Fibroblast of lung (primary cell): ENCODE measurements around the gene ACSM5. TPM values are rescaled to one million over a fixed set of nuclear protein-coding genes. Genes with fewer than 3 reads are reported as not detected.
"Not testable (repeated sequence)": the region's sequence is repeated elsewhere in the genome, so short reads cannot be mapped to it uniquely, and the experiment has no call there.

Experiments used
- DNase-seq, 2 donors: peaks; one replicate each; pipeline versions ENCODE4 v3.0.0 to v3.0.0-alpha.2; 2010; ENCODE audit warnings: low read depth in 2 of 2
- H2AFZ ChIP-seq: 2 replicates; pipeline ENCODE4 v1.5.1; 2012; ENCODE audit warnings: low read length, control low read depth, inconsistent platforms
- H3K27ac ChIP-seq: 2 replicates; pipeline ENCODE4 v1.5.1; 2011; ENCODE audit warnings: low read length, control low read depth; ENCODE audit not compliant: insufficient read depth
- H3K27me3 ChIP-seq: 2 replicates; pipeline ENCODE4 v1.5.1; 2011; ENCODE audit warnings: mild to moderate bottlenecking, low read length; ENCODE audit not compliant: control insufficient read depth, insufficient read depth
- H3K36me3 ChIP-seq: 2 replicates; pipeline ENCODE4 v1.5.1; 2011; ENCODE audit warnings: low read length; ENCODE audit not compliant: control insufficient read depth, insufficient read depth
- H3K4me1 ChIP-seq: 2 replicates; pipeline ENCODE4 v1.5.1; 2011; ENCODE audit warnings: low read length; ENCODE audit not compliant: control insufficient read depth, insufficient read depth; ENCODE audit errors: extremely low read depth
- H3K4me2 ChIP-seq: 2 replicates; pipeline ENCODE4 v1.5.1; 2011; ENCODE audit warnings: low read length, control low read depth; ENCODE audit not compliant: insufficient read depth; ENCODE audit errors: extremely low read depth
- H3K4me3 ChIP-seq, 4 experiments: fragments of 200-600 bp in 1 of 4; sonication (generic) in 1 of 4; replicated peaks in 1 of 4; 2 replicates each; pipeline ENCODE4 v1.5.1; 2011 to 2016; ENCODE audit warnings: low read length in 4 of 4, low read depth in 3 of 4, mild to moderate bottlenecking in 3 of 4, control low read depth in 2 of 4, inconsistent platforms in 1 of 4, mixed read lengths in 1 of 4; ENCODE audit not compliant: insufficient read depth in 1 of 4; ENCODE audit errors: control extremely low read depth in 1 of 4
- H3K79me2 ChIP-seq: 2 replicates; pipeline ENCODE4 v1.5.1; 2012; ENCODE audit warnings: mild to moderate bottlenecking, low read length, inconsistent platforms; ENCODE audit not compliant: control insufficient read depth, insufficient read depth
- H3K9ac ChIP-seq: 2 replicates; pipeline ENCODE4 v1.5.1; 2011; ENCODE audit warnings: mild to moderate bottlenecking, low read length, control low read depth; ENCODE audit not compliant: insufficient read depth
- H3K9me3 ChIP-seq: 2 replicates; pipeline ENCODE4 v1.5.1; 2012; ENCODE audit warnings: low read depth, low read length; ENCODE audit not compliant: control insufficient read depth, insufficient read depth
- H4K20me1 ChIP-seq: 2 replicates; pipeline ENCODE4 v1.5.1; 2011; ENCODE audit warnings: low read length; ENCODE audit not compliant: control insufficient read depth, insufficient read depth; ENCODE audit errors: extremely low read depth
- CTCF ChIP-seq, 2 donors: IDR thresholded peaks in 1 of 2; conservative IDR thresholded peaks in 1 of 2; 1 replicate in 1 of 2; 2 replicates in 1 of 2; pipeline ENCODE4 v1.5.1; 2011 to 2012; ENCODE audit warnings: low read length in 2 of 2, control low read depth in 1 of 2, inconsistent platforms in 1 of 2, low read depth in 1 of 2, mild to moderate bottlenecking in 1 of 2
- EZH2 ChIP-seq: IDR thresholded peaks from 2 replicates; pipeline ENCODE4 v1.5.1; 2012; ENCODE audit warnings: low read length, control low read depth, mild to moderate bottlenecking; ENCODE audit errors: missing control alignments
- polyA plus RNA-seq, 2 donors: library from polyadenylated mRNA; depleted of rRNA in 1 of 2; stranded (reverse) in 1 of 2; unstranded in 1 of 2; fragments of >200 nt; gene quantifications; 2 replicates each; pipeline ENCODE4 v1.2.1, GENCODE V29; 2011 to 2012; ENCODE audit warnings: missing spikeins in 1 of 2
- total RNA-seq: library from RNA; depleted of rRNA; stranded (reverse); fragments of >200 nt; gene quantifications from 2 replicates; pipeline ENCODE4 v1.2.1, GENCODE V29; 2014

ACSM5 gene
- total and polyA plus RNA-seq, 2 donors (not counting 1 experiment from before 2014, with no cell fraction given), result 0.10 TPM; not detected in 1

DNA sequence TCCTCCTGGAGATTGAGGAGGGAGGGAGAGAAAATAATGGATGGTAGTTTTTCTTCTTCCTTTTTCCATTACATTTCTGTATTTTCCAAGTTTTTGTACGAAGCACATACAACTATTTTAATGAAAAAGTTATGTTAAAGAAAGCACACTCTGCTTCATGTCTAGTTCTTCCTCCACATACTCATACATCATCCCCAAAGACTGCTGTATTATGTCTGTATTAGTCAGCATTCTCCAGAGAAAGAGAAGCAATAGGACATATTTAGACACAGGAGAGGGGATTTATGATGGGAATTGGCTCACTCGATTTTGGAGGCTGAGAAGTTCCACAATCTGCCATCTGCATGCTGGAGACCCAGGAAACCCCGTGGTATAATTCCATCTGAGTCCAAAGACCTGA, 31.9 kb downstream of the ACSM5 start:
- no peak overlapping the region for H2AFZ ChIP-seq
- H4K20me1 ChIP-seq, result no peaks in the 10 kb centered on the region
- TF ChIP-seq EZH2, result no peak
- TF ChIP-seq CTCF (conservative IDR thresholded peaks at IDR 0.05 in 1 of 2, IDR thresholded peaks at IDR 0.05 in 1 of 2; ENCODE audit: low read depth in 1 of 2, low read length in 2 of 2), result no peak
- H3K4me3 ChIP-seq, result no peak overlapping the region
- no peak for DNase-seq
- H3K27ac ChIP-seq, result no peak overlapping the region
- no peaks in the 10 kb centered on the region for H3K79me2 ChIP-seq
- no peak overlapping the region for H3K9ac ChIP-seq
- no peaks in the 10 kb centered on the region for H3K36me3 ChIP-seq
- H3K27me3 ChIP-seq, result no peaks in the 10 kb centered on the region
- H3K4me2 ChIP-seq, result no peak overlapping the region
- H3K4me1 ChIP-seq, result no peaks in the 10 kb centered on the region
- H3K9me3 ChIP-seq, result no peaks in the 10 kb centered on the region

DNA sequence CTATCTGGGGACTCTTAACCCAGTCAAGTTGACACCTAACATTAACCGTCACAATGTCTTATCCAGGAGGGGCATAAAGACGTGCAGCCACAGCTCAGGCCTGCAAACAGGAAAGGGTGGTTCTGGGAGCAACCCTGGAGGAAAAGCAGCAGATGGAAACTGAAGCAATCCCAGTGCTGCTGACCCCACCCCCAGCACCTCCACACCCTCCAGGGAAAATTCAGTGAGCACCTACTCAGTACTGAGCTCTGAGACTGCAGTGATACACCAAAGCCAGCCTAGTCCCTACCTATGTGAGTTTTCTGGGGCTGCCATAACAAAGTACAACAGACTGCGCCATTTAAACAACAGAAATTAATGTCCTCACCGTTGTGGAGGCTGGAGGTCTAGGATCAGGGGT, 32.5 kb downstream of the ACSM5 start:
- H3K4me2 ChIP-seq, H3K4me1 ChIP-seq, H3K9me3 ChIP-seq, H3K36me3 ChIP-seq, H3K79me2 ChIP-seq, H3K27me3 ChIP-seq, H3K9ac ChIP-seq, H4K20me1 ChIP-seq, DNase-seq, H3K27ac ChIP-seq, H3K4me3 ChIP-seq, H2AFZ ChIP-seq: not testable (repeated sequence)

GRCh38 chr16:20446652-20447393, 37.5 kb downstream of the ACSM5 start:
- not testable (repeated sequence) for DNase-seq, H3K79me2 ChIP-seq

GRCh38 chr16:20451364-20451763, 42.0 kb downstream of the ACSM5 start, which contains the start of gene ACSM2A:
Gene ACSM2A, plus strand, starts transcription at chr16:20451521. Its CDS starts 8,594 bp downstream, at chr16:20460115.
- H3K4me2 ChIP-seq, H2AFZ ChIP-seq, H3K4me3 ChIP-seq, H3K27me3 ChIP-seq, H3K4me1 ChIP-seq, H3K27ac ChIP-seq, H3K9ac ChIP-seq, H3K9me3 ChIP-seq, DNase-seq, H4K20me1 ChIP-seq, H3K79me2 ChIP-seq, H3K36me3 ChIP-seq: not testable (repeated sequence)

More at GRCh38 chr16:20446652-20447393, 37.5 kb downstream of the ACSM5 start:
- not testable (repeated sequence) for H2AFZ ChIP-seq, H3K9me3 ChIP-seq, H3K9ac ChIP-seq, H3K4me3 ChIP-seq, H3K27me3 ChIP-seq, H3K27ac ChIP-seq, H3K4me2 ChIP-seq, H3K4me1 ChIP-seq, H3K36me3 ChIP-seq, H4K20me1 ChIP-seq

DNA sequence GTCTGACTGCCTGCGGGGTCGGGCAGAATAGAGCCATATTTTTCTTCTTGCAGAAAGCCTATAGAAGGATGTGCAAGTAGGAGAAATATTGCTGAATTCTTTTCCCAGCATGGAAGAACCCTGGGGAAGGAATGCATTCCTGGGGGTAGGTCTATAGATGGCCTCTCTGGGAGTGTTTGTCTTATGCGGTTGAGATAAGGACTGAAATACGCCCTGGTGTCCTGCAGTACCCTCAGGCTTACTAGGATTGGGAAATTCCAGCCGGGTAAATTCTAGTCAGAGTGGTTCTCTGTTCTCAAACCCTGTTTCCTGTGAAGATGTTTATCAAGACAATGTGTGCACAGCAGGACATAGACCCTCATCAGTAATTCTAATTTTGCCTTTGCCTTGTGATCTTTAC, 44.3 kb downstream of the ACSM5 start:
- DNase-seq, H3K9me3 ChIP-seq: not testable (repeated sequence)

GRCh38 chr16:20459227-20459626, 49.9 kb downstream of the ACSM5 start:
- H3K4me3 ChIP-seq, result not testable (repeated sequence)

More for the DNA sequence above, 44.3 kb downstream of the ACSM5 start:
- H3K4me2 ChIP-seq, H3K36me3 ChIP-seq, H3K4me1 ChIP-seq, H3K27ac ChIP-seq, H4K20me1 ChIP-seq, H3K79me2 ChIP-seq, H3K27me3 ChIP-seq, H3K9ac ChIP-seq, H3K4me3 ChIP-seq, H2AFZ ChIP-seq: not testable (repeated sequence)

More at GRCh38 chr16:20459227-20459626, 49.9 kb downstream of the ACSM5 start:
- H3K4me2 ChIP-seq, DNase-seq, H3K9me3 ChIP-seq, H3K4me1 ChIP-seq, H3K9ac ChIP-seq, H3K79me2 ChIP-seq, H3K27me3 ChIP-seq, H4K20me1 ChIP-seq, H3K36me3 ChIP-seq, H3K27ac ChIP-seq, H2AFZ ChIP-seq: not testable (repeated sequence)
